ENCODE results near the gene TM9SF3. TPM values are rescaled to one million over a fixed set of nuclear protein-coding genes. Genes with fewer than 3 reads are reported as not detected.

The TM9SF3 gene
- total and polyA plus RNA-seq, 4 donors, result 24.4 to 103 (median 66.7) TPM

DNA sequence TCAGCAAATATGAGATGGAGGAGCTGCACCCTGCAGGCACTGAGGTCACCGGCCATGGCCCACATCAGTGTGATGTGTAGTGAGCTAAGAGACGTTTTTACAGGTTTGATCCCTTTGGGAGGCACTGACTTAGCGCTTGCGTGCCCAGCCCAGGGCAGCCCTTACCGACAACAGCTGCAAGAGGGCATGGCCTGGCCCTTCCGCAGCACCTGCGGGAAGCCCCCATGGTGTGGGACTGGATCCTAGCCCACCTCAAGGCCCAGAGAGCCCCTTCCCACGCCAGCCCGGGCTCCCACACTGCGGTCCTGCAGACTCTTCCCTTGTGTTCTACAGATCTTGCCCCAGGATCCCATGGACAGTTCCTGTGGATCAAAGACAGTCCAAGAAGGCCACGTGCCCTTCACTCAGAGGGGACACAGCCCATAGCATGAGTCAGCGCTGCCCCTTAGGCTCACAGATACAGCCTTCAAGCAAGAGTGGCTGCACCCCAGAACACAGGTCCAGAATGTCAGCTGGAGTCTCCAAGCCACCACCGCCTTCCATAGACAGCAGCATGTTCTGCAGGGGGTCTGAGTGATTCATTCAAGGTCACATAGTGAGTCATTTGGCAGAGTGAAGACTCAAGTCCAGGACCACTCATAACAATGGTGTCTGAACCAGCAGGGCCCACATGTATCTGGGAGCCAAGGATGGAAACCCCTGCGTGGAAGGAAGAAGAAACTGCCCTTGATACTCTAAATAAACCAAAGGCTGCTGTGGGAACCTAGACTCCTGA, 98.5 kb downstream of the TM9SF3 start:
- Histone ChIP-seq H3K36me3 (ENCODE audit: control insufficient read depth in 4 of 4, insufficient read depth in 4 of 4, low read length in 4 of 4) (no peaks in the 10 kb centered on the region), H3K9me3 (ENCODE audit: control insufficient read depth in 4 of 4, insufficient read depth in 3 of 4, low read length in 3 of 4) (peaks cover 0 to 2% (median 0%) of the 10 kb centered on the region in 4 donors), H3K4me1 (ENCODE audit: control insufficient read depth in 5 of 5, insufficient read depth in 5 of 5, low read length in 5 of 5) (no peaks in the 10 kb centered on the region), H3K27me3 (ENCODE audit: control insufficient read depth in 3 of 3, insufficient read depth in 3 of 3, low read length in 2 of 3) (peaks cover 0 to 15% (median 0%) of the 10 kb centered on the region in 3 donors), H3K4me3 (no peak overlapping the region), H3K27ac (ENCODE audit: low read depth in 1 of 2, low read length in 1 of 2) (no peak overlapping the region), H3K9ac (ENCODE audit: insufficient read depth in 1 of 2, low read length in 2 of 2) (no peak overlapping the region)
- TF ChIP-seq CTCF (IDR thresholded peaks at IDR 0.05; ENCODE audit: control extremely low read depth, extremely low read depth), result no peak
- DNase-seq, result no peak
- no peak for ATAC-seq (ENCODE audit: insufficient read depth, low FRiP score)
- 87 to 91% methylated on average over 14 of the region's 14 CpGs for WGBS, 2 donors

GRCh38 chr10:96482815-96483588, 103.8 kb downstream of the TM9SF3 start:
- no peak for ATAC-seq (ENCODE audit: insufficient read depth, low FRiP score)
- no peaks in the 10 kb centered on the region for H3K4me1 ChIP-seq (ENCODE audit: control insufficient read depth in 5 of 5, insufficient read depth in 5 of 5, low read length in 5 of 5)
- H3K9ac ChIP-seq (ENCODE audit: insufficient read depth in 1 of 2, low read length in 2 of 2), result no peak overlapping the region
- no peaks in the 10 kb centered on the region for H3K36me3 ChIP-seq (ENCODE audit: control insufficient read depth in 4 of 4, insufficient read depth in 4 of 4, low read length in 4 of 4)
- no peak for TF ChIP-seq CTCF (IDR thresholded peaks at IDR 0.05; ENCODE audit: control extremely low read depth, extremely low read depth)
- DNase-seq, result no peak
- 65 to 71% methylated on average over 4 of the region's 4 CpGs for WGBS, 2 donors
- H3K4me3 ChIP-seq, result no peak overlapping the region
- peaks cover 0 to 4% (median 0%) of the 10 kb centered on the region in 4 donors for H3K9me3 ChIP-seq (ENCODE audit: control insufficient read depth in 4 of 4, insufficient read depth in 3 of 4, low read length in 3 of 4)
- H3K27ac ChIP-seq (ENCODE audit: low read depth in 1 of 2, low read length in 1 of 2), result no peak overlapping the region
- peaks cover 0 to 15% (median 0%) of the 10 kb centered on the region in 3 donors for H3K27me3 ChIP-seq (ENCODE audit: control insufficient read depth in 3 of 3, insufficient read depth in 3 of 3, low read length in 2 of 3)

- no peak for ATAC-seq (ENCODE audit: insufficient read depth, low FRiP score)
- Histone ChIP-seq H3K27me3 (ENCODE audit: control insufficient read depth in 3 of 3, insufficient read depth in 3 of 3, low read length in 2 of 3) (peaks cover 0 to 16% (median 0%) of the 10 kb centered on the region in 3 donors), H3K4me3 (no peak overlapping the region), H3K36me3 (ENCODE audit: control insufficient read depth in 4 of 4, insufficient read depth in 4 of 4, low read length in 4 of 4) (no peaks in the 10 kb centered on the region), H3K27ac (ENCODE audit: low read depth in 1 of 2, low read length in 1 of 2) (no peak overlapping the region), H3K9ac (ENCODE audit: insufficient read depth in 1 of 2, low read length in 2 of 2) (no peak overlapping the region), H3K9me3 (ENCODE audit: control insufficient read depth in 4 of 4, insufficient read depth in 3 of 4, low read length in 3 of 4) (peaks cover 0 to 10% (median 0%) of the 10 kb centered on the region in 4 donors), H3K4me1 (ENCODE audit: control insufficient read depth in 5 of 5, insufficient read depth in 5 of 5, low read length in 5 of 5) (no peaks in the 10 kb centered on the region)
- no peak for DNase-seq
- 73 to 77% methylated on average over 9 of the region's 9 CpGs for WGBS, 2 donors
- TF ChIP-seq CTCF (IDR thresholded peaks at IDR 0.05; ENCODE audit: control extremely low read depth, extremely low read depth), result no peak
Measured at GRCh38 chr10:96478355-96478754, 108.5 kb downstream of the TM9SF3 start.

All from lung (tissue), 12 donors.